ENCODE results near the gene ASS1.

The ASS1 gene

GRCh38 chr9:130417602-130418001, 27.2 kb upstream of the ASS1 start (continued):
- TF ChIP-seq ZNF146 (tag by site-specific recombination; IDR thresholded peaks at IDR 0.05) (no peak), ZSCAN4 (tag by site-specific recombination; IDR thresholded peaks at IDR 0.05) (no peak), AEBP2 (tag by site-specific recombination; IDR thresholded peaks at IDR 0.05; ENCODE audit: borderline replicate concordance) (no peak), ZBTB44 (tag by site-specific recombination; IDR thresholded peaks at IDR 0.05) (peak; percentile 61; the same call in 1 of the 2 replicates)

GRCh38 chr9:130418776-130419175, 26.0 kb upstream of the ASS1 start:
- H3K9me3 ChIP-seq (ENCODE audit: control insufficient read depth, insufficient read depth, low read depth, low read length) = no peaks in the 10 kb centered on the region
- no peaks in the 10 kb centered on the region for H3K4me1 ChIP-seq (ENCODE audit: control insufficient read depth, insufficient read depth, low read length)
- TF ChIP-seq FEZF1 (tag by site-specific recombination; IDR thresholded peaks at IDR 0.05) (no peak), ZNF155 (tag by site-specific recombination; IDR thresholded peaks at IDR 0.05) (no peak), ZNF518A (tag by site-specific recombination; conservative IDR thresholded peaks at IDR 0.05; ENCODE audit: low read depth) (no peak), ZNF148 (tag by site-specific recombination; IDR thresholded peaks at IDR 0.05; ENCODE audit: borderline replicate concordance) (no peak), ZBTB1 (tag by site-specific recombination; IDR thresholded peaks at IDR 0.05) (no peak), ZNF10 (tag by site-specific recombination; IDR thresholded peaks at IDR 0.05) (no peak), MZF1 (tag by site-specific recombination; IDR thresholded peaks at IDR 0.05; ENCODE audit: borderline replicate concordance) (no peak), ZSCAN16 (tag by site-specific recombination; IDR thresholded peaks at IDR 0.05) (no peak), HOXA7 (CRISPR knock-in tag; IDR thresholded peaks at IDR 0.05; ENCODE audit: borderline replicate concordance) (no peak), ZNF398 (tag by site-specific recombination; IDR thresholded peaks at IDR 0.05) (no peak), ZFP3 (tag by site-specific recombination; IDR thresholded peaks at IDR 0.05; ENCODE audit: low read depth) (no peak), AEBP2 (tag by site-specific recombination; IDR thresholded peaks at IDR 0.05; ENCODE audit: borderline replicate concordance) (no peak), ZNF202 (tag by site-specific recombination; IDR thresholded peaks at IDR 0.05; ENCODE audit: borderline replicate concordance) (no peak), BCL11A (tag by site-specific recombination; IDR thresholded peaks at IDR 0.05; ENCODE audit: low read depth) (no peak), ZNF530 (tag by site-specific recombination; IDR thresholded peaks at IDR 0.05; ENCODE audit: low read depth) (no peak)
- H3K27ac ChIP-seq (ENCODE audit: extremely low read depth, low read depth, low read length) = no peak overlapping the region
- no peaks in the 10 kb centered on the region for H3K36me3 ChIP-seq (ENCODE audit: control insufficient read depth in 2 of 2, insufficient read depth in 1 of 2, low read length in 2 of 2)
- POLR2A ChIA-PET = no interaction called here
- CTCF ChIA-PET = interaction anchor here (1.0 kb wide), 1 partner anchor 26 kb away, joined by 3 read pairs; no protein-coding TSS in a partner anchor
- no peak overlapping the region for H3K4me3 ChIP-seq (ENCODE audit: low read depth, low read length)
